22Rv1 (cell line): ENCODE measurements around the gene PEX19.

Experiments used
- ZFX ChIP-seq: fragments of 450-650 bp; IDR thresholded peaks from 2 replicates; pipeline ENCODE4 v1.6.1; 2017; ENCODE audit warnings: antibody characterized with exemption, borderline replicate concordance
- TF ChIP-seq, protein P1 (sequence below): fragments of 450-650 bp; IDR thresholded peaks from 2 replicates; pipeline ENCODE4 v1.5.1; 2017; ENCODE audit warnings: mild to moderate bottlenecking

DNA sequence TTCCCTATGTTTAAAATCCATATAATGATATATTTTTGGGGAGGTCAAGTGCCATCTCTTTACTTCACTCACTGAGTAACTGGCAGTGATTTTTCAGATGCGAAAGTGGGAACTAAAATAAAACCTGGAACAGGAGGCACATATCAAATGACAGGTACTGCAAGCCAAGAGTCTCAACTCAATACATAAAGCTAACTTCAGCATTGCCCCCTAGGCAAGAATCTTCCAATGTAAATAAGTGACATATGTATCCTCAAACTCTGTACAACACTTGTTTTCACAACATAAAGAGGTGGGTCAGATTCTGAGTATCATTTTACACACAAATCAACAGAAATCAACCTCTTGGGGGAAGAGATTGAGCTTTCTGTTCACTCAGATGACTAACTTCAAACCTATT lies 40.7 kb downstream of the PEX19 start:
- TF ChIP-seq, protein P1, sequence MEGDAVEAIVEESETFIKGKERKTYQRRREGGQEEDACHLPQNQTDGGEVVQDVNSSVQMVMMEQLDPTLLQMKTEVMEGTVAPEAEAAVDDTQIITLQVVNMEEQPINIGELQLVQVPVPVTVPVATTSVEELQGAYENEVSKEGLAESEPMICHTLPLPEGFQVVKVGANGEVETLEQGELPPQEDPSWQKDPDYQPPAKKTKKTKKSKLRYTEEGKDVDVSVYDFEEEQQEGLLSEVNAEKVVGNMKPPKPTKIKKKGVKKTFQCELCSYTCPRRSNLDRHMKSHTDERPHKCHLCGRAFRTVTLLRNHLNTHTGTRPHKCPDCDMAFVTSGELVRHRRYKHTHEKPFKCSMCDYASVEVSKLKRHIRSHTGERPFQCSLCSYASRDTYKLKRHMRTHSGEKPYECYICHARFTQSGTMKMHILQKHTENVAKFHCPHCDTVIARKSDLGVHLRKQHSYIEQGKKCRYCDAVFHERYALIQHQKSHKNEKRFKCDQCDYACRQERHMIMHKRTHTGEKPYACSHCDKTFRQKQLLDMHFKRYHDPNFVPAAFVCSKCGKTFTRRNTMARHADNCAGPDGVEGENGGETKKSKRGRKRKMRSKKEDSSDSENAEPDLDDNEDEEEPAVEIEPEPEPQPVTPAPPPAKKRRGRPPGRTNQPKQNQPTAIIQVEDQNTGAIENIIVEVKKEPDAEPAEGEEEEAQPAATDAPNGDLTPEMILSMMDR = no peak
- no peak for TF ChIP-seq ZFX
